Muscle layer of duodenum (tissue), 2 donors: Measurements from ENCODE around the gene TMEM150A.
A peak's percentile ranks its signal among the peaks of the same experiment; 100 is the strongest.
"Not testable (repeated sequence)": the region's sequence is repeated elsewhere in the genome, so short reads cannot be mapped to it uniquely, and the experiment has no call there.

Experiments used
- H3K27ac ChIP-seq: one replicate; pipeline ENCODE4 v1.7.0; 2013; ENCODE audit warnings: mild to moderate bottlenecking, low read length
- H3K27me3 ChIP-seq: one replicate; pipeline ENCODE4 v1.7.0; 2013; ENCODE audit warnings: low read depth, mild to moderate bottlenecking, control low read depth, low read length
- H3K36me3 ChIP-seq, 2 donors: one replicate each; pipeline ENCODE4 v1.7.0; 2013; ENCODE audit warnings: low read length in 2 of 2, control low read depth in 1 of 2, mild to moderate bottlenecking in 1 of 2; ENCODE audit not compliant: insufficient read depth in 2 of 2, control insufficient read depth in 1 of 2
- H3K4me1 ChIP-seq, 2 donors: one replicate each; pipeline ENCODE4 v1.7.0; 2013; ENCODE audit warnings: low read length in 2 of 2, mild to moderate bottlenecking in 2 of 2, control low read depth in 1 of 2, moderate library complexity in 1 of 2; ENCODE audit not compliant: insufficient read depth in 2 of 2, control insufficient read depth in 1 of 2
- H3K4me3 ChIP-seq, 2 donors: one replicate each; pipeline ENCODE4 v1.7.0; 2013; ENCODE audit warnings: low read length in 2 of 2, low read depth in 1 of 2, mild to moderate bottlenecking in 1 of 2
- H3K9me3 ChIP-seq, 2 donors: one replicate each; pipeline ENCODE4 v1.7.0; 2013; ENCODE audit warnings: low read length in 2 of 2, control low read depth in 1 of 2, mild to moderate bottlenecking in 1 of 2; ENCODE audit not compliant: control insufficient read depth in 1 of 2
- donor health status: healthy.

The TMEM150A gene

DNA sequence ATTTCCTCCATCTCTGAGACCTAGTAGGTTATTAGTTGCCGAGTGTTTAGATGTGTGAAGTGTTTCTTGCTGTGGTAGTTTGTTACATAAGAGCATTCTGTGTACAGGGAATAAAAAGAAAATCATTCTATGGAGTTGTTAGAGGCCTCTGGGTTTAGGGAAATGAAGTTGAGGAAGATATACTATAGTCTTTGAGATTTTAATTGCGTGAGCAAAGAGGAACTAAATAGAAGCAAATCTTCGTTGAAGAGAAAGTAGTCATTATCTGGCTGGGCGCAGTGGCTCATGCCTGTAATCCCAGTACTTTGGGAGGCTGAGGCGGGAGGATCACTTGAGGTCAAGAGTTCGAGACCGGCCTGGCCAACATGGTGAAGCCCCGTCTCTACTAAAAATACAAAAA, 32.5 kb upstream of the TMEM150A start:
- Histone ChIP-seq H3K27me3 (no peaks in the 10 kb centered on the region), H3K4me3 (no peak overlapping the region), H3K9me3 (no peaks in the 10 kb centered on the region), H3K27ac (no peak overlapping the region), H3K4me1 (peaks cover 0 to 3% of the 10 kb centered on the region in 2 donors), H3K36me3 (peaks cover 55 to 78% of the 10 kb centered on the region in 2 donors)

GRCh38 chr2:85631316-85631715, 28.8 kb upstream of the TMEM150A start:
- H3K27me3 ChIP-seq, result no peaks in the 10 kb centered on the region
- H3K4me1 ChIP-seq, result no peaks in the 10 kb centered on the region
- H3K9me3 ChIP-seq, result no peaks in the 10 kb centered on the region
- H3K36me3 ChIP-seq, result peaks cover 46 to 86% of the 10 kb centered on the region in 2 donors
- H3K27ac ChIP-seq, result no peak overlapping the region
- no peak overlapping the region for H3K4me3 ChIP-seq

- H3K36me3 ChIP-seq, result peaks cover 48 to 93% of the 10 kb centered on the region in 2 donors
- H3K4me3 ChIP-seq, result no peak overlapping the region
- H3K27ac ChIP-seq, result no peak overlapping the region
- no peaks in the 10 kb centered on the region for H3K27me3 ChIP-seq
- no peaks in the 10 kb centered on the region for H3K9me3 ChIP-seq
- no peaks in the 10 kb centered on the region for H3K4me1 ChIP-seq
Observed at GRCh38 chr2:85628658-85629057, 26.2 kb upstream of the TMEM150A start.

- Histone ChIP-seq H3K27ac (no peak overlapping the region), H3K4me1 (peaks cover 0 to under 1% of the 10 kb centered on the region in 2 donors), H3K27me3 (no peaks in the 10 kb centered on the region), H3K9me3 (no peaks in the 10 kb centered on the region), H3K4me3 (no peak overlapping the region), H3K36me3 (peaks cover 46 to 79% of the 10 kb centered on the region in 2 donors)
Observed at GRCh38 chr2:85623991-85624390, 21.5 kb upstream of the TMEM150A start.

- Histone ChIP-seq H3K9me3 (no peaks in the 10 kb centered on the region), H3K4me3 (no peak overlapping the region), H3K36me3 (peaks cover 40 to 55% of the 10 kb centered on the region in 2 donors), H3K27me3 (no peaks in the 10 kb centered on the region), H3K4me1 (peaks cover 0 to 17% of the 10 kb centered on the region in 2 donors), H3K27ac (no peak overlapping the region)
Observed at GRCh38 chr2:85621338-85621737, 18.8 kb upstream of the TMEM150A start.

- Histone ChIP-seq H3K9me3 (no peaks in the 10 kb centered on the region), H3K27me3 (no peaks in the 10 kb centered on the region), H3K27ac (no peak overlapping the region), H3K4me3 (no peak overlapping the region), H3K4me1 (peaks cover 0 to 20% of the 10 kb centered on the region in 2 donors), H3K36me3 (peaks cover 32 to 40% of the 10 kb centered on the region in 2 donors)
Observed at GRCh38 chr2:85619617-85620016, 17.1 kb upstream of the TMEM150A start.

DNA sequence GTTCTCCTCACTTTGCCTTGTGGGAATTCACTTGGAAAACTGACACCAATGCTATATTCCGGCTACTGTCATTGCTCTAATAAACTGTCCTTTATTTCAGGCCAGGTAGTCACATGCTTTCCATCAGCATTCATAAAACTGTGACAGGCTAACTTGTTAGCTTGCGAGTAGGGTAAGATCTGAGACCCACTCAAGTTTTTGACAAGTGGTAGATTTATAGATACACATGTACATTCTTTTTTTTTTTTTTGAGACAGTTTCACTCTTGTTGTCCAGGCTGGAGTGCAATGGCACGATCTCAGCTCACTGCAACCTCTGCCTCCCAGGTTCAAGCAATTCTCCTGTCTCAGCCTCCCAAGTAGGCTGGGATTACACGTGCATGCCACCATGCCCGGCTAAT, 15.2 kb upstream of the TMEM150A start:
- peaks cover 16 to 23% of the 10 kb centered on the region in 2 donors for H3K36me3 ChIP-seq
- not testable (repeated sequence) for H3K4me3 ChIP-seq, H3K27me3 ChIP-seq, H3K9me3 ChIP-seq, H3K27ac ChIP-seq
- peaks cover 0 to 20% of the 10 kb centered on the region in 2 donors for H3K4me1 ChIP-seq

- no peaks in the 10 kb centered on the region for H3K9me3 ChIP-seq
- H3K36me3 ChIP-seq, result peaks cover 6 to 9% of the 10 kb centered on the region in 2 donors
- H3K27ac ChIP-seq, result no peak overlapping the region
- H3K4me1 ChIP-seq, result peaks cover 0 to 31% of the 10 kb centered on the region in 2 donors
- H3K4me3 ChIP-seq, result peak overlapping the region in 1 of 2 donors; percentile 90
- no peaks in the 10 kb centered on the region for H3K27me3 ChIP-seq
Observed at GRCh38 chr2:85615413-85615728, 12.9 kb upstream of the TMEM150A start.

DNA sequence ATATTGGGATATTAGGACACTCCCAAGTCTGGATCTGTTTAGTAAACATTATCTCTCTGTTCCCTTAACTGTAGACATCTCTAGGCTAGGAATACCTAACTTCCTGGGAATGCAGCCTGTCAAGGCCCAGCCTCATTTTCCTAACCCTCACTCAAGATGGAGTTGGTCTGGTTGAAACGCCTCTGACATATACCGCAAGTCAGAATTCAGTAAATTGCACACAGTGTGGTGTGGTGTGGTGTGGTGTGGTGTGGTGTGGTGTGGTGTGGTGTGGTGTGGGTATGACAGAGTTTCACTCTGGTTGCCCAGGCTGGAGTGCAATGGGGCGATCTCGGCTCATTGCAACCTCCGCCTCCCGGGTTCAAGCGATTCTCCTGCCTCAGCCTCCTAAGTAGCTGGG, 12.3 kb upstream of the TMEM150A start:
- not testable (repeated sequence) for H3K9me3 ChIP-seq, H3K27ac ChIP-seq, H3K36me3 ChIP-seq, H3K4me3 ChIP-seq, H3K27me3 ChIP-seq
- peaks cover 0 to 35% of the 10 kb centered on the region in 2 donors for H3K4me1 ChIP-seq

GRCh38 chr2:85613717-85614515, 11.4 kb upstream of the TMEM150A start:
- Histone ChIP-seq H3K4me1 (peaks cover 0 to 40% of the 10 kb centered on the region in 2 donors), H3K27me3 (no peaks in the 10 kb centered on the region), H3K36me3 (peaks cover 4 to 7% of the 10 kb centered on the region in 2 donors), H3K9me3 (no peaks in the 10 kb centered on the region), H3K27ac (no peak overlapping the region), H3K4me3 (no peak overlapping the region)

DNA sequence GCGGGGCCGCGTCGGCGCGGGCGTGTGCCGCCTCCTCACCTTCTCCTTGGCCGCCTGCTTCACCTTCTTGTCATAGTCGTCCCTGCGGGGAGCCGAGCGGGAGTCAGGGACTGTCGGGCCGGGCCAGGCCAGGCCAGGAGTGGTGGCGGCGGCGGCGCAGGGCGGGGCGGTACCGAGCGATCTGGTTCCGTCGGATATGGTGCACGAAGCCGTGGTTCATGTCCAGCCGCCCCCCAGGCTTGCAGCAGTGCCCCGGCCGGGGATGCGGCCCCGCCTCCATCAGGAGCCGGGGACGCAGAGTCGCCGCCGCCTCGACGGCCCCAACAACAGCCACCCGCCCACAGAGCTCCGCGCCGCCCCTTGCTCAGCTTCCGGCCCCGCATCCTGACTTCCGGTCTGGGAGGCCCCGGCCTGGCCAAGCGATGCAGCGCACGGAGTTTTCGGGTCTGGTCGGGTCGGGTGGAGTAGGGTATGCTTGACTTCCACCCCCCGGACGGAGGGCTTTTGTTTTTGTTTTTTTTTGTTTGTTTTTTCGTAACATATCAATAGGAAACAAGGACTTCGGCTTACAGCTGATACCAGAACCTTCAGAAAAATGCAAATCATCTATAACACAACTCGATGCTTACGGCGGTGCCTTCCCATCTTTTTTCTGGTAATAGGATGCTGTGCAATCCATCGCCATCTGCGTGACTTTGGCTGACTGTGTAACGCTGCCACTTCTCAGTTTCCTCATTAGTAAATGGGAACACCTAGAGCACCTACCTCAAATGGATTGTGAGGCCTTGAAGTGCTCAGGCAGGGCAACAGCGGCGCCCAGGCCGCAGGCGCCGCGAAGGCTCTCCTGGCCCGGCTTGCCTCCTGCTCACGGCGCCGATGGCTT, 9.4 kb upstream of the TMEM150A start, which contains the start of gene C2orf68:
Gene C2orf68 (minus strand): TSS at position 362 of the 883 bp plus-strand sequence. CDS start 82 bp downstream, at position 280.
- Histone ChIP-seq H3K4me1 (peaks cover 0 to 28% of the 10 kb centered on the region in 2 donors), H3K27me3 (no peaks in the 10 kb centered on the region), H3K36me3 (peaks cover 11 to 21% of the 10 kb centered on the region in 2 donors), H3K27ac (peak within 1 kb of the TSS; percentile 87), H3K9me3 (no peaks in the 10 kb centered on the region), H3K4me3 (peak within 1 kb of the TSS; percentile 81 to 98)
